HepG2 (cell line): ENCODE data around the gene PCED1B.

Experiments used
- ATF7-NPFF ChIP-seq: sonication (generic); formaldehyde crosslinking; IDR thresholded peaks from 2 replicates; pipeline ENCODE4 v1.8.1; 2023; ENCODE audit warnings: mild to moderate bottlenecking, low read depth, missing genetic modification reagents, moderate library complexity
- ESRRA ChIP-seq: sonication (generic); formaldehyde crosslinking; IDR thresholded peaks from 2 replicates; pipeline ENCODE4 v1.5.1; 2020; ENCODE audit warnings: mild to moderate bottlenecking, low read depth, missing genetic modification reagents
- MAFG ChIP-seq: sonication (generic); formaldehyde crosslinking; IDR thresholded peaks from 2 replicates; pipeline ENCODE4 v1.5.1; 2020; ENCODE audit warnings: mild to moderate bottlenecking, missing genetic modification reagents
- ONECUT2 ChIP-seq: sonication (generic); formaldehyde crosslinking; IDR thresholded peaks from 2 replicates; pipeline ENCODE4 v1.4.0; 2020; ENCODE audit warnings: missing genetic modification reagents
- TCF7 ChIP-seq: sonication (generic); IDR thresholded peaks from 2 replicates; pipeline ENCODE4 v1.6.1; 2016; ENCODE audit warnings: antibody characterized with exemption, low read depth
- ZNF567 ChIP-seq: sonication (generic); formaldehyde crosslinking; IDR thresholded peaks from 2 replicates; pipeline ENCODE4 v1.8.1; 2023; ENCODE audit warnings: mild to moderate bottlenecking, missing genetic modification reagents, borderline replicate concordance
- TF ChIP-seq, protein P1 (sequence below): sonication (generic); formaldehyde crosslinking; IDR thresholded peaks from 2 replicates; pipeline ENCODE4 v1.8.1; 2023; ENCODE audit warnings: mild to moderate bottlenecking, inconsistent platforms, moderate library complexity, missing genetic modification reagents, borderline replicate concordance
- TF ChIP-seq, protein P2 (sequence below): sonication (generic); formaldehyde crosslinking; IDR thresholded peaks from 2 replicates; pipeline ENCODE4 v1.5.0; 2020; ENCODE audit warnings: mild to moderate bottlenecking, missing genetic modification reagents, moderate library complexity
- TF ChIP-seq, protein P3 (sequence below): sonication (generic); formaldehyde crosslinking; IDR thresholded peaks from 2 replicates; pipeline ENCODE4 v1.4.0; 2020; ENCODE audit warnings: missing genetic modification reagents, borderline replicate concordance

- no peak for TF ChIP-seq ATF7-NPFF
- TF ChIP-seq, protein P1, sequence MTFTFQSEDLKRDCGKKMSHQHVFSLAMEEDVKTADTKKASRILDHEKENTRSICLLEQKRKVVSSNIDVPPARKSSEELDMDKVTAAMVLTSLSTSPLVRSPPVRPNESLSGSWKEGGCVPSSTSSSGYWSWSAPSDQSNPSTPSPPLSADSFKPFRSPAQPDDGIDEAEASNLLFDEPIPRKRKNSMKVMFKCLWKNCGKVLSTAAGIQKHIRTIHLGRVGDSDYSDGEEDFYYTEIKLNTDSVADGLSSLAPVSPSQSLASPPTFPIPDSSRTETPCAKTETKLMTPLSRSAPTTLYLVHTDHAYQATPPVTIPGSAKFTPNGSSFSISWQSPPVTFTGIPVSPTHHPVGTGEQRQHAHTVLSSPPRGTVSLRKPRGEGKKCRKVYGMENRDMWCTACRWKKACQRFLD: no peak
- TF ChIP-seq, protein P2, sequence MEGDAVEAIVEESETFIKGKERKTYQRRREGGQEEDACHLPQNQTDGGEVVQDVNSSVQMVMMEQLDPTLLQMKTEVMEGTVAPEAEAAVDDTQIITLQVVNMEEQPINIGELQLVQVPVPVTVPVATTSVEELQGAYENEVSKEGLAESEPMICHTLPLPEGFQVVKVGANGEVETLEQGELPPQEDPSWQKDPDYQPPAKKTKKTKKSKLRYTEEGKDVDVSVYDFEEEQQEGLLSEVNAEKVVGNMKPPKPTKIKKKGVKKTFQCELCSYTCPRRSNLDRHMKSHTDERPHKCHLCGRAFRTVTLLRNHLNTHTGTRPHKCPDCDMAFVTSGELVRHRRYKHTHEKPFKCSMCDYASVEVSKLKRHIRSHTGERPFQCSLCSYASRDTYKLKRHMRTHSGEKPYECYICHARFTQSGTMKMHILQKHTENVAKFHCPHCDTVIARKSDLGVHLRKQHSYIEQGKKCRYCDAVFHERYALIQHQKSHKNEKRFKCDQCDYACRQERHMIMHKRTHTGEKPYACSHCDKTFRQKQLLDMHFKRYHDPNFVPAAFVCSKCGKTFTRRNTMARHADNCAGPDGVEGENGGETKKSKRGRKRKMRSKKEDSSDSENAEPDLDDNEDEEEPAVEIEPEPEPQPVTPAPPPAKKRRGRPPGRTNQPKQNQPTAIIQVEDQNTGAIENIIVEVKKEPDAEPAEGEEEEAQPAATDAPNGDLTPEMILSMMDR (CRISPR knock-in tag): no peak
- TF ChIP-seq ZNF567 (CRISPR knock-in tag): no peak
- no peak for TF ChIP-seq ONECUT2 (CRISPR knock-in tag)
- TF ChIP-seq ESRRA: no peak
- TF ChIP-seq MAFG (CRISPR knock-in tag): no peak
- TF ChIP-seq, protein P3, sequence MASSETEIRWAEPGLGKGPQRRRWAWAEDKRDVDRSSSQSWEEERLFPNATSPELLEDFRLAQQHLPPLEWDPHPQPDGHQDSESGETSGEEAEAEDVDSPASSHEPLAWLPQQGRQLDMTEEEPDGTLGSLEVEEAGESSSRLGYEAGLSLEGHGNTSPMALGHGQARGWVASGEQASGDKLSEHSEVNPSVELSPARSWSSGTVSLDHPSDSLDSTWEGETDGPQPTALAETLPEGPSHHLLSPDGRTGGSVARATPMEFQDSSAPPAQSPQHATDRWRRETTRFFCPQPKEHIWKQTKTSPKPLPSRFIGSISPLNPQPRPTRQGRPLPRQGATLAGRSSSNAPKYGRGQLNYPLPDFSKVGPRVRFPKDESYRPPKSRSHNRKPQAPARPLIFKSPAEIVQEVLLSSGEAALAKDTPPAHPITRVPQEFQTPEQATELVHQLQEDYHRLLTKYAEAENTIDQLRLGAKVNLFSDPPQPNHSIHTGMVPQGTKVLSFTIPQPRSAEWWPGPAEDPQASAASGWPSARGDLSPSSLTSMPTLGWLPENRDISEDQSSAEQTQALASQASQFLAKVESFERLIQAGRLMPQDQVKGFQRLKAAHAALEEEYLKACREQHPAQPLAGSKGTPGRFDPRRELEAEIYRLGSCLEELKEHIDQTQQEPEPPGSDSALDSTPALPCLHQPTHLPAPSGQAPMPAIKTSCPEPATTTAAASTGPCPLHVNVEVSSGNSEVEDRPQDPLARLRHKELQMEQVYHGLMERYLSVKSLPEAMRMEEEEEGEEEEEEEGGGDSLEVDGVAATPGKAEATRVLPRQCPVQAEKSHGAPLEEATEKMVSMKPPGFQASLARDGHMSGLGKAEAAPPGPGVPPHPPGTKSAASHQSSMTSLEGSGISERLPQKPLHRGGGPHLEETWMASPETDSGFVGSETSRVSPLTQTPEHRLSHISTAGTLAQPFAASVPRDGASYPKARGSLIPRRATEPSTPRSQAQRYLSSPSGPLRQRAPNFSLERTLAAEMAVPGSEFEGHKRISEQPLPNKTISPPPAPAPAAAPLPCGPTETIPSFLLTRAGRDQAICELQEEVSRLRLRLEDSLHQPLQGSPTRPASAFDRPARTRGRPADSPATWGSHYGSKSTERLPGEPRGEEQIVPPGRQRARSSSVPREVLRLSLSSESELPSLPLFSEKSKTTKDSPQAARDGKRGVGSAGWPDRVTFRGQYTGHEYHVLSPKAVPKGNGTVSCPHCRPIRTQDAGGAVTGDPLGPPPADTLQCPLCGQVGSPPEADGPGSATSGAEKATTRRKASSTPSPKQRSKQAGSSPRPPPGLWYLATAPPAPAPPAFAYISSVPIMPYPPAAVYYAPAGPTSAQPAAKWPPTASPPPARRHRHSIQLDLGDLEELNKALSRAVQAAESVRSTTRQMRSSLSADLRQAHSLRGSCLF (CRISPR knock-in tag): no peak
- TF ChIP-seq TCF7: no peak
Measured at GRCh38 chr12:47149146-47149545, 69.7 kb downstream of the PCED1B start.
